ENCODE results near the gene MUSK. TPM values are rescaled to one million over a fixed set of nuclear protein-coding genes. Genes with fewer than 3 reads are reported as not detected.

Gene MUSK
- total and polyA plus RNA-seq, 2 of the 8 experiments (the other 6 are each of a cell fraction or from before 2014, with no cell fraction given) = not detected

GRCh38 chr9:110785166-110785565 lies 116.6 kb downstream of the MUSK start (continued):
- TF ChIP-seq CHD7 (IDR thresholded peaks at IDR 0.05; ENCODE audit: insufficient replicate concordance, low read length) = no peak
